Stimulated activated CD8-positive, alpha-beta memory T cell treated with anti-CD3 and anti-CD28 coated beads, Interleukin-7, amount 100 ng/mL, for 1 hour (primary cell): Measurements from ENCODE around the gene CCDC13.
A peak's percentile ranks its signal among the peaks of the same experiment; 100 is the strongest.
"Not testable (repeated sequence)": the region's sequence is repeated elsewhere in the genome, so short reads cannot be mapped to it uniquely, and the experiment has no call there.

Experiments
- DNase-seq, 2 donors: peaks; one replicate each; pipeline ENCODE4 v3.0.0-alpha.2; 2020; ENCODE audit warnings: low read depth in 2 of 2

Gene CCDC13, protein sequence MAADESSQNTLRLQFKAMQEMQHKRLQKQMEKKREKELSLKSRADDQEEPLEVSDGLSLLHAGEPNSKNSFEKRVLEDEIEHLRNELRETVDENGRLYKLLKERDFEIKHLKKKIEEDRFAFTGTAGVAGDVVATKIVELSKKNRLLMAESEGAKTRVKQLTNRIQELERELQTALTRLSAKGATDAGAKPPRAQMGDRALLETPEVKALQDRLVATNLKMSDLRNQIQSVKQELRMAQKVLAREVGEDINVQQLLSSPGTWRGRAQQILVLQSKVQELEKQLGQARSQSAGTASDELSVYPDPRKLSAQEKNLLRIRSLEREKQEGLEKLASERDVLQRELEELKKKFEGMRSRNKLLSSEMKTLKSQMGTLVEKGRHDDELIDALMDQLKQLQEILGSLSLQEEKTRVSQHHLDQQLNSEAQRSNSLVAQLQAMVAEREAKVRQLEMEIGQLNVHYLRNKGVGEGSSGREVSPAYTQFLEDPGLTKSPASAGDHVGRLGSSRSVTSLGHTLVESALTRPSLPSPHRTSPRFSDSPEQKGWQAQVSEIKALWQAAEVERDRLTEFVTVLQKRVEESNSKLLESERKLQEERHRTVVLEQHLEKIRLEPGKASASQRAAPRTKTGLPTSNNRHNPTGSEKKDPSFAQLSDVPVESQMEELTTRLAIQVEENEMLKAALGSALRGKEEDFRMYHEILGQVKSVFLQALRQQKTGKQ

DNA sequence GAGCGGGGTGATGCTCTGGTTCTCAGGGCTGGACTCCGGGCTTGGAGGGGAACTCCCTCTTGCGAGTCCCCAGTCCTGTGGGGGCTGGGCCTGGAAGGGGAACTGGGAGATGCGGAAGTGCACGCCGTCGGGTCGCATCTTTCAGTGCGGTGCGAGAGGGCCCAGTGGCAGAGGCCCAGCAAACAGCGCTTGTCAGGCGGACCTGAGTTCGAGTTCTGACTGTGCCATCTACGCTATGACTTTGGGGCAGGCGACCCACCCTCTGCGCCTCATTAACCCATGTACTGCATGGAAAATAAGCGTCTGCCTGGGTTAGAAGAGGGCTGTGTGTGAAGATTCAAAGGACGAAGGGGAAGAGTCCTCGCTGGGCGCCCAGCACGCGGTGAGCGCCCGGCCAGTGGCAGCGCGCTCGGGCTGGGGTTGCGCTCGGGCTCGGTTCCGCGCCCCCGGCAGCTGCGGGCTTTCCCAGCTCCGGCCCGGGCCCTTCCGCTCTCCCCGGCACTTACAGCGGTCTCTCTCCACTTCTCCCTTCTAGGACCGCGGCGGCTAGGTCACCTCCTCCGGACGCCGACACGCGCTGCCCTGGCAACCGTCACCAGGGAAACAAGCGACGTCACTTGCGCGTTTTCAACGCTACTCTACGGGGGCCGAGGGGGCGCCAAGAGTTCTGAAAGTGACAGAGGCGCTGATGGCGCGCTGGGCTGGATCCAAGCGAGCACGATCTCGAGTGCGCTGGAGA is at the start of gene CCDC13:
Gene CCDC13, minus strand, starts transcription at position 584 of the 739 bp plus-strand sequence. CDS start 14,908 bp downstream, outside the sequence.
- peak; percentile 75 to 80 for DNase-seq

DNA sequence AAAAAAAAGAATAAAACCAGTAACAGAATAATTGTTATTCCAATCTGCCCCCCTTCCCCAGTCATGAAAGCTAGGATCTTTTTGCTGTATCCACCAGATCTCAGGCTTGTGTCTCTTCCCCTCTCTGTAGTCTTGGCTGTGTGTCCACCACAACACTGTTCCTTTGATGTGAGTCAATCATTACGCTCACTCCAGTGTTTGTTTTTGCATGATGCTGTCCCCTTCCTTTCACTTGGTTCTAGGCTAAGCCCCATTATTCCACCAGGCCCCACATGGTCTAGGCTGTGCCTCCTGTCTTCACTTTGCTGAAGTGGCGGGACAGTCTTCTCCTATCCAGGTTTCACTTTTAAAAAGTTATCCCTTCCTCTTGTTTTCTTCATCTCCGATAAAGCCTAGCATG is 49.8 kb upstream of the CCDC13 start:
- no peak for DNase-seq

DNA sequence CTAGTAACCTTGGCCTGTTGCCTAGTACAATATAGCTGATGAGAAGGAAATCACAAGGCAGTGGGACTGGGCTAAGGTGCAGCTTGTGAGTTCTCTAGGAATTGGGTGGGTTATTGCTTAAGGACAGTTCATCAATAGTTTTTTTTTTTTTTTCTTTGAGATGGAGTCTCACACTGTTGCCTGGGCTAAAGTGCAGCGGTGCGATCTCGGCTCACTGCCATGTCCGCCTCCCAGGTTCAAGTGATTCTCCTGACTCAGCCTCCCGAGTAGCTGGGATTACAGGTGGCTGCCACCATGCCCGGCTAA is 47.6 kb upstream of the CCDC13 start:
- no peak for DNase-seq

DNA sequence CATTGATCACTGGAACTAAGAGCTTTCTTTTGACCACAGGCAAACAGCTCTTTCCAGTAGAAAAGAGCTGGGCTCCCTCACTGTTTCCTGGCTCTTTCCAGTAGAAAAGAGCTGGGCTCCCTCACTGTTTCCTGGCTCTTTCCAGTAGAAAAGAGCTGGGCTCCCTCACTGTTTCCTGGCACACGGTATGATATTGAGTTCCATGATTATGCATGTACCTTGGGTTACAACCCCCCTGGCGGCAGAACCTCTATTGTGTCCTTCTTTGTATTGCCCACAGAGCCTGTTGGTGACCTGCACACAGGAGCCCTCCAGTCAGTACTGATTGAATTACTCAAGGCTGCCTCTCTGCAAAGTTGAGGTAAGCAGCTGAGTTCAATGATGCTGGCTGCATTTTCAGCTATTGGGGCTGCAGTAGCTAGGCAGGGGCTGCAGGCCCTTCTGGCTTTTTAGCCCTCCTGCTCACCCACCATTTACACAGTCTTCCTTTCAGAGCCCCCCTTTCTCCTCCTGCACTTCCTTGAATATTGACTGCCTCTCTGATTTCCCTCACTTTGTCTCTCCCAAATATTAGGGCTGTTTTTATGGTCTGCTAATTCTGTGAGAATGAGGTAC is 46.4 kb upstream of the CCDC13 start:
- no peak for DNase-seq

DNA sequence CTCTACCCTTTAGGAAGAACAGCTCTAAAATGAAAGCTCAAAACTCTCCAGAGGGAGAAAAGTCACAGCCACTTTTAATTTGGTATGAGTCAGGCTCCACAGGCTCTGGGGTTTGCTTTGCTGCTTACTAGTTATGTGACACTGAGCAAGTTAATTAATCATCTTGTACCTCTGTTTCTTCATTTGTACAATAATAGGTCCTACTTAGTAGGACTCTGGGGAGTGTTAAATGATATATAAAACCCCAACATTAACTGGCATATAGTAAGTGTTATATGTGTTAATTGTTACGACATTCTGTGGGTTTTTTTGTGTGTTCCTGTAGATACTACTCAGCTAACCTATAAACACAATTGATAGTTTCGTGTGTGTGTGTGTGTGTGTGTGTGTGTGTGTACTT is 42.8 kb upstream of the CCDC13 start:
- DNase-seq = no peak

DNA sequence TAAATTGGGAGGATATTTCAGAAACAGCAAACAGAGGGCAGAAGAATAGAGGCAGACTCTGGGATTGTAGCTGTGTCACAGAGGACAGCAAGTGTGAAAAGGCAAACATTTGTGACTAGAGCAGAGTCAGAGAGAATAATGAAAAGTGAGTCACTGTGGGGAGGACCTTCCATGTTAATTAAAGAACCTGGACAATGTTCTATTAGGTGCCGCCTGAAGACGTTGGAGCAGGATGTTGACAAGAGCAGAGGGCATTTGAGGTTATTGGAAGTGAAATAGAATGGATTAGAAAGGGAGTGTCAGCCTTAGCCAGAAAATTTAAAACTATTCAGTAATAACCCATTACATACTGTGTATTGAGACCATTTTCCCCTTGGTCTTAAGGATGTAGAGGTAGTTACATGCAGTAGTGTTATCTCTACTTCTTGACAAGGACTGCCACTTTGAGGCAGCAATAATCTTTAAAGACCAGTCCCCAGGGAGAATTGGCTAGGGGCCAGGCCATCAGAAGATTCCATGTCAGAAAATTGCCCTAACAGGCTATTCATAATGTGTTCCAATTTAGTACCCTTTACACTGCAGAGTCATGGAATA is 42.0 kb upstream of the CCDC13 start:
- no peak for DNase-seq

DNA sequence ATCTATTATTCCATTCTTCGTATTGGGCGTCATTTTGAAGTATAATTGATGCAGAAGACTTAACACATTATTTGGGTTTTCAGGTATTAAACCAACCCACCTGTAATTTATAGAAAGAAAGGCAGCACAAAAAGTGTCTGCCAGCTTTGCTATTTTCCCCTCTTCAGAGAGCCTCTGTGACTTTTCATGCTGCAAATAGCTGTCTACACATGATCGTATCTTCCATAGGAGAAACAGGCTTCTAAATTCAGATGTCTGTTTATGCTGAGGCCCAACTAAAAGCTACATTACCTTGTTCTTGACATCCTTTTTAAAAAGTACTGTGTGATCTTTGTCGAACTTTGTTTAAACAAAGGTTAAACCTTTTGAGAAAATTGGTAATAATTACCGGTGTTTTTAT is 41.2 kb upstream of the CCDC13 start:
- no peak for DNase-seq

DNA sequence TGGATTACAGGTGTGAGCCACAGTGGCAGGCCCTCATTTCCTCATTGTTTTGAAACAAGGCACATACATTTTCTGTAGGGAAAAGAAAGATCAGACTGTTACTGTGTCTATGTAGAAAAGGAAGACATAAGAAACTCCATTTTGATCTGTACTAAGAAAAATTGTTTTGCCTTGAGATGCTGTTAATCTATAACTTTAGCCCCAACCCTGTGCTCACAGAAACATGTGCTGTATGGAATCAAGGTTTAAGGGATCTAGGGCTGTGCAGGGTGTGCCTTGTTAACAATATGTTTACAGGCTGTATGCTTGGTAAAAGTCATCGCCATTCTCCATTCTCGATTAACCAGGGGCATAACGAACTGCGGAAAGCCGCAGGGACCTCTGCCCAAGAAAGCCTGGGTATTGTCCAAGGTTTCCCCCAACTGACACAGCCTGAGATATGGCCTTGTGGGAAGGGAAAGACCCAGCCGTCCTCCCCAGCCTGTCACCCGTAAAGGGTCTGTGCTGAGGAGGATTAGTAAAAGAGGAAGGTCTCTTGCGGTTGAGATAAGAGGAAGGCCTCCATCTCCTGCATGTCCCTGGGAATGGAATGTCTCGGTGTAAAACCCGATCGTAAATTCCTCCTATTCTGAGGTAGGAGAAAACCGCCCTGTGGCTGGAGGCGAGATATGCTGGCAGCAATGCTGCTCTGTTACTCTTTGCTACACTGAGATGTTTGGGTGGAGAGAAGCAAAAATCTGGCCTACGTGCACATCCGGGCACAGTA is 38.2 kb upstream of the CCDC13 start:
- DNase-seq = not testable (repeated sequence)

DNA sequence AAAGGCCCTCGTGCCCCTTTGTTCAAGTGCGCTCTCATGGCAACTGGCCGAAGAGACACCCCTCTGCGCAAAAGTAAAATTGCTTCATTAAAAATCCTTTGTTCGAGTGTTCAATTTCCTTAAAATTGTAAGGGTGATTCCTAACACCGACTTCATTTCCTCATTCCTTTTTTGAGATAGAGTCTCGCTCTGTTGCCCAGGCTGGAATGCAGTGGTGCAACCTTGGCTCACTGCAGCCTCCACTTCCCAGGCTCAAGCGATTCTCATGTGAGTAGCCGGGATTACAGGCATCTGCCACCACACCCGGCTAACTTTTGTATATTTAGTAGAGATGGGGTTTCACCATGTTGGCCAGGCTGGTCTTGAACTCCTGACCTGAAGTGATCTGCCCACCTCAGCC is 37.7 kb upstream of the CCDC13 start:
- not testable (repeated sequence) for DNase-seq

DNA sequence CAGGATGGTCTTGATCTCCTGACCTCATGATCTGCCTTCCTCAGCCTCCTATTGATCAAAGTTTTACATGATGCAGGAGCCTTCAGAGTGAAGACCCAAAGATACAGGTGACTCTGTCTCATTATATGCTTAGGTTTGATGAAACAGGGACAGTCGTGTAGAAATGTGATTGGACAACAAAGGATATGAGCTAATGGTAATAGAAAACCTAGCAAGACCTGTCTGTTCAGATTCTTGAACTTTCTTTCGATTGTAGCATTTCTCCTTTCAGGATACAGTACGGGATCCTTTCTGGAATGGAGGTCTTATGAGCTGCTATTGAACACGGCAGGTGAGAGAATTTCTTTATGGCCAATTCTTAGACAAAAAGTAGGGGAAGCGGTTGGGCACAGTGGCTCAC is 36.1 kb upstream of the CCDC13 start, which contains the start of gene ACKR2:
Gene ACKR2, plus strand, starts transcription at position 244 of the 400 bp plus-strand sequence. CDS start 55,058 bp downstream, outside the sequence.
- no peak for DNase-seq

DNA sequence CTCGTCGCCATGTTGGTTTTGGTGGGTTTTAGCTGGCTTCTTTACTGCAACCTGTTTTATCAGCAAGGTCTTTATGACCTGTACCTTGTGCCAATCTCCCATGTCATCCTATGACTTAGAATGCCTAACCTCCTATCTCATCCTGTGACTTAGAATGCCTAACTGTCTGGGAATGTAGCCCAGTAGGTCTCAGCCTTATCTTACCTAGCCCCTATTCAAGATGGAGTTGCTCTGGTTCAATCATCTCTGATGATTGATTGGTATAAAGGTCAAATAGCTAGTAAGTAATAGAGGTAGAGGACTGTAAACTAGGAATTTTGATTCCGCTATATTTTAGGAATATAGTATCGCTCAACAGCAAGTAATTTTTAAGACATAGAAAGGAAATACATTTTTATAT is 34.9 kb upstream of the CCDC13 start:
- no peak for DNase-seq

DNA sequence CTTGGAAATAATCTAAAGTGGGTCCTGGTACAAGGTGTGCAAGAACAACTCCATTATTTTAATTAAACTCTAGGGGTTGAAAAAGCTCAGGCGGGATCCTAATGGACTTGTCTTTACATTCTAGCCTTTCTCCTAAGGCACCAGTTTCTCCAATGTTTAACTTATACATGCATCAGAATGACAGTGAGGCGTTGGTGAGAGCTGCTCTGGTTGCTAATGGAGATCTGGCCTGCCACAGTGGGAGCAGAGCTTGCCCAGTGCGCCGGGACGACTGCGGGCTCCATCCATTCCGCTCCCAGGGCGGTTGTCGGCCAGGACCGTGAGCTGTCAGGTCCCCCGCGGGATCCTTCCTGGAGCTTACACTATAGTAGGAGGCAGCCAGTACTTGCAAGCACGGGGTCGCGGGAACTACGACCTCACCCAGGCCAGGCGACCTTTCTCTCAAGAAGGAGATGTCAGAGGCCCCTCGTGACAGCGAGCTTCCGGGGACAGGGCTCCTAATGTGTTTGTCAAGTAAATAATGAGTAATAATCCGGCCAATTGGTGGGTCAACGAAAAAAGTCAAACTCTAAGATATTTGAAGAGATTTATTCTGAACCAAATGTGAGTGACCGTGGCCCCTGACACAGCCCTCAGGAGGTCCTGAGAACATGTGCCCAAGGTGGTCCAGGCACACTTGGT is 32.2 kb upstream of the CCDC13 start:
- no peak for DNase-seq

DNA sequence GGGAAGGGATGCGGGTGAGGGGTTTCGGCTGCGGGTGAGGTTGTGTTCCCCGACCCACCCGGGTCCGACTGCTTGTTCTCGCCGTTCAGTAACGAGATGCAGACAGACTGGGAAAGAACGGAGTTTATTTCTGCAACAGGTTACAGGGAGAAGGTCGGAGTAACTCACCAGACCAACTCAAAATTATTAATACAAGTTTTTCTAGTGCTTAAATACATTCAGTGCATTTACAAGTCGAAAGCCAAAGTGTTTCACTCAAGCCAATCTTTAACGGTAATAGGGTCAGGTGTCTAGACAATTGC is 31.7 kb upstream of the CCDC13 start:
- DNase-seq = no peak

DNA sequence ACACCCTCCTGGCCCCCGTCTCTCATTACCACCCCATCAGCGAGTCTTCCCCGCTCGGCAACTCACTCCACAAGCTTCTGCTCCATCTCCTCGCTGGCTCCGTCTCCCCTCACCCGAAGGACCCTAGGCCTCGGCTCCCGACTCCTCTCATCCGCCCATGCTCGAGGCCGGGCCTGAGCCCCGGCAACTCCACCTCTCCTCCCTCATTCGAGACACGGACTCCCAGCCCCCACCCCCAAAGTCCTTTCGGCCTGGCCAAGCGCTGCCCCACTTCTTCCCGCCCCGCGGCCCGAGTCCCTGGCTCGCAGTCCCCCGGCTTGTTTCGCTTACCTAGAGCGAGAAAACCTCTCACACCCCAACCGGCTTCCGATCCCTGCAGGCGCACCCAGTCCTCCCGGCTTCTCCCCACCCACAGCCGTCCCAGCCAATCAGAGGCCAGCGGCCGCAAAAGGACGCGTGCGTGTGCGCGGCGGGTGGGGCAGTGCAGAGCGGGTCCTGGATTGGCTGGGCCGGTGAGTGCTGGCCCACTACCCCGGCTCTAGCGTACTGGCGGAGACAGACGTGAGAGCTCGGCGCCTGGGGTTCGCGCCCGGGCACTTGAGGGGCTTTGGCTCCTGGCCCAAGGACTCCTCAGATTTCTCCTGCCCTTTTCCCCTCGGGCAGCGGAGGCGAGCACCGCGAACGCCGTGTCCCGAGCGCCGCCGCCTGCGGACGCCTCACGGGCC is 31.2 kb upstream of the CCDC13 start, which contains the start of gene HIGD1A:
Gene HIGD1A, minus strand, starts transcription at position 385 of the 725 bp plus-strand sequence. CDS start 10,237 bp downstream, outside the sequence.
- DNase-seq = peak; percentile 84 to 87

DNA sequence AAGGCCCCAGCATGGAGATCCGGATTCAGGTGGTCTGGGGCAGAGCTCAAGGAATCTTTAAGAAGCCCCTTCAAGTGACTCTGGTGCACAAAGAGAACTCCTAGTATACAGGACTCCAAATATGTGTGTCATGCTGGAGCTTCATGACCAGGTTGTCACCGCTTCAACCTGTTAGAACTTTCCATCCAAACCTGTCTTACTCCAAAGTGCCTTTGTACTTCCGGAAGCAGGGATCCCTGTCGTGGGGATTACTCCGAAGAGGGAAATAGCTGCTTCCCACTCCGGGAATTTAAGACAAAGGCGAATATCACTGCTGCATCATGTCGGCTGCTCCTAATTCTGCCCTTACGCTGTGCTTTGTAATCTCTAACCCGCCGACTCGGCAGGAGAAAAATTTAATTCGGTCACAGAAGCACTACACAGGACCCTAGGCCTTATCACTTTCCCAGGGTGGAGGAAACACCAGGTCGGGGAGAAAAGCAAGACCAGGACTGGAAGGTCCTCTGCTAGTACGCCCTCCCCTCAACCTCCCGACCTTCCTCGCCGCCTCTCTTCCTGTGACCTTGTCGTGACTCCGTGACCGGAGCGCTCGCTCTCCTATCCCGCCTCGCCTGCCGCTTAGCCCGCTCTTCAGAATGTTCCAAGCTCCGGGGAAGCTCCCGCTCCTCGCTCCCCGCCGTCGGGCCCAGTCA is 30.5 kb upstream of the CCDC13 start:
- peak in 1 of 2 donors; percentile 3 for DNase-seq

DNA sequence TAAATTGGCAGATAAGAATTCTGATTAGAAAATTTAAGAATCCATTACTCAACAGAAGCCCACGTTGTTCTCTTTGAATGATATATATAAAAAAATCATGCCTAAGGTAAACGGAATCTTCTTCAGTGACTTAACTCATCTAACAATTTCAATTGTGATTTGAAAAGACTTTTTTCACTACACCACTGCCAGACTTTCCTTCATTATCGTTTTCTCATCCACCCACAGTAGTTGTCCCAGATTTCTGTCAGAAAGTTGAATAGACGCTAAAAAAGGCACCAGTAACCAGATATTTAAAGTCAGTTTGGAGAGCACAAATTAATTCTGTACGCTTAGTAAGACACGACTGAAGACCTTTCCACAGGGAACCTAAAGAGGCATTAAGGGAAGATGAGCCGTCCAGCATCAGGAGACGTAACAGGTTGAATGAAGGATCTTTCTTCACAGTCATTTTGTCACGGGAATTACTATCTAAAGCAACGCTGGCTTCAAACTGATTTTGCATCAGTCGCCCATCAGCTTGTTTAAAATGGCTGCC is 29.9 kb upstream of the CCDC13 start:
- DNase-seq = no peak

DNA sequence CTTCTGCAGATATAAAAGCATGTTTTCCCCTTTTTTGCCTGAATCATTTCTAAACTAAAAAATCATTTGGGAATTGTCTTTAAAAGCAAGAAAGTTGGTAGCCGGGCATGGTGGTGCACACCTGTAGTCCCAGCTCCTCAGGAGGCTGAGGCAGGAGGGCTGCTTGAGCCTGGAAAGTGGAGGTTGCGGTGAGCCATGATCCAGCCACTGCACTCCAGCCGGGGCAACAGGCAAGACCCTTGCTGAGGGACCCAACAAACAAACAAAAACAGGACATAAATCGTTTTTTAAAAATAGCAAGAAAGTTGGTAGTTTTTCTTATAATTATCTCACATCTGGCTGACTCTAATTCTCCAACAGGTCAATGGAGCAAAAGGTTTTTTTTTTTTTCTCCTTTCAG is 28.7 kb upstream of the CCDC13 start:
- DNase-seq = no peak

DNA sequence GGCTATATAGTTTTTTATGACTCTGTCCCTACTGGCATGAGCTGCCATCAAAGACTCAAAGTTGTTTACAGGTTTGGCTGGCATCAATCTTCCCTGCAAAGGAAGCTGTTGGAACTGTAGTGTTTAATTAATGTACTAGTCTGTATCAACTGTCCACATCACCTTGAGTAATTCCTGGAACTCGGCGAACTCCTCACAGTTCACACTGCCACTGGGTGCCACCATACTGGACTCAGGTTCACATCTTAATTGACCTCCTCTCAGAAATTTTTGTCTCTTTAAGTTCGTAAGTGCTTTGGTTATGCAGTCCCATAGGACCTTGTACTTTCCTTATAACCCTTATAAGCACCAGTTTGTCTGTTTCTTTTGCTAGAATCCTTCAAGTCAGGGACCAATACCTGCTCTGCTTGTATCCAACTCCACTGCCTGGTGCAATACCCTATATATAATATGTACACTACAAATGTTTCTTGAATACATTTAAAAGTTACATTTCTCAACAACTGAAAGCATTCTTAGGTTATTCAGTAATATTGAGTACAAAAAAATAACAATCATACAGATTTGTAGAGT is 28.1 kb upstream of the CCDC13 start:
- DNase-seq = no peak
